IMR-90 (cell line): ENCODE measurements around the gene MPST. TPM values are rescaled to one million over a fixed set of nuclear protein-coding genes. Genes with fewer than 3 reads are reported as not detected.
A peak's percentile ranks its signal among the peaks of the same experiment; 100 is the strongest.

ENCODE experiments used
- ATAC-seq: fragments of 200-7000 bp; cut with Tn5 transposase; 2 replicates; pipeline ENCODE4 v1.9.1; 2020; ENCODE audit warnings: low read depth, mild to moderate bottlenecking, moderate library complexity
- BruUV-seq: library from RNA; stranded (reverse); fragments of 400-500 nt; replicated peaks from 2 replicates; lab custom pipeline; 2021; lab: Mats Ljungman, UMichigan
- CTCF ChIA-PET: fragments of 300-600 bp; formaldehyde crosslinking; extraction: SDS; loops from one replicate; lab custom pipeline; 2021; ENCODE audit warnings: antibody characterized with exemption; lab: Yijun Ruan, JAX
- POLR2A ChIA-PET: fragments of 300-600 bp; sonication (Branson Sonifier 250); formaldehyde crosslinking; loops from one replicate; lab custom pipeline; 2022; ENCODE audit warnings: antibody characterized with exemption; ENCODE audit not compliant: unreplicated experiment; lab: Charles Lee
- DNase-seq: peaks from one replicate; pipeline ENCODE4 v3.0.0; 2013
- H2AFZ ChIP-seq: replicated peaks from 2 replicates; pipeline ENCODE3; 2013; ENCODE audit warnings: low read length, mild to moderate bottlenecking; ENCODE audit not compliant: poor library complexity
- H2AK5ac ChIP-seq: 2 replicates; pipeline ENCODE4 v1.6.1; 2013; ENCODE audit warnings: low read depth, low read length, inconsistent platforms
- H2AK9ac ChIP-seq: replicated peaks from 2 replicates; pipeline ENCODE3; 2013; ENCODE audit warnings: mild to moderate bottlenecking, low read depth, low read length, moderate library complexity; ENCODE audit not compliant: poor library complexity
- H2BK120ac ChIP-seq: 2 replicates; pipeline ENCODE4 v1.6.1; 2013; ENCODE audit warnings: low read depth, low read length, inconsistent platforms
- H2BK15ac ChIP-seq: 3 replicates; pipeline ENCODE4 v1.6.1; 2013; ENCODE audit warnings: low read depth, low read length, inconsistent platforms
- H2BK20ac ChIP-seq: 2 replicates; pipeline ENCODE4 v1.6.1; 2013; ENCODE audit warnings: low read depth, mild to moderate bottlenecking, inconsistent platforms, low read length, moderate library complexity
- H2BK5ac ChIP-seq: 2 replicates; pipeline ENCODE4 v1.6.1; 2013; ENCODE audit warnings: mild to moderate bottlenecking, low read depth, low read length, inconsistent platforms; ENCODE audit not compliant: poor library complexity, severe bottlenecking
- H3K14ac ChIP-seq: replicated peaks from 2 replicates; pipeline ENCODE4 v1.6.1; 2013; ENCODE audit warnings: low read depth, low read length, inconsistent platforms
- H3K18ac ChIP-seq: 2 replicates; pipeline ENCODE4 v1.6.1; 2013; ENCODE audit warnings: low read depth, low read length, control low read depth
- H3K23ac ChIP-seq: 2 replicates; pipeline ENCODE4 v1.6.1; 2013; ENCODE audit warnings: low read depth, low read length, inconsistent platforms
- H3K27ac ChIP-seq: 2 replicates; pipeline ENCODE4 v1.5.1; 2013; ENCODE audit warnings: mild to moderate bottlenecking, control low read depth, low read length; ENCODE audit not compliant: insufficient read depth
- H3K27me3 ChIP-seq: 2 replicates; pipeline ENCODE4 v1.6.1; 2013; ENCODE audit warnings: low read length; ENCODE audit not compliant: control insufficient read depth, insufficient read depth
- H3K36me3 ChIP-seq: 2 replicates; pipeline ENCODE4 v1.6.1; 2013; ENCODE audit warnings: low read length, mixed read lengths; ENCODE audit not compliant: control insufficient read depth, insufficient read depth
- H3K4ac ChIP-seq: 2 replicates; pipeline ENCODE4 v1.6.1; 2013; ENCODE audit warnings: low read depth, low read length, inconsistent platforms
- H3K4me1 ChIP-seq: 2 replicates; pipeline ENCODE4 v1.6.1; 2013; ENCODE audit warnings: low read length, mixed read lengths; ENCODE audit not compliant: control insufficient read depth, insufficient read depth
- H3K4me2 ChIP-seq: 2 replicates; pipeline ENCODE4 v1.6.1; 2013; ENCODE audit warnings: low read depth, mild to moderate bottlenecking, control low read depth, low read length, moderate library complexity
- H3K4me3 ChIP-seq: 2 replicates; pipeline ENCODE4 v1.5.1; 2013; ENCODE audit warnings: low read depth, mild to moderate bottlenecking, control low read depth, low read length, moderate library complexity; ENCODE audit not compliant: insufficient read depth
- H3K56ac ChIP-seq: 2 replicates; pipeline ENCODE4 v1.6.1; 2013; ENCODE audit warnings: low read length, inconsistent platforms; ENCODE audit not compliant: insufficient read depth; ENCODE audit errors: extremely low read depth
- H3K79me1 ChIP-seq, 2 experiments: 2 replicates each; pipeline ENCODE4 v1.6.1; 2013; ENCODE audit warnings: low read length in 2 of 2, inconsistent platforms in 1 of 2, low read depth in 1 of 2
- H3K9ac ChIP-seq: 2 replicates; pipeline ENCODE4 v1.6.1; 2013; ENCODE audit warnings: low read depth, low read length, control low read depth
- H3K9me1 ChIP-seq: 2 replicates; pipeline ENCODE4 v1.6.1; 2013; ENCODE audit warnings: low read length, inconsistent platforms; ENCODE audit not compliant: insufficient read depth
- H3K9me3 ChIP-seq: 2 replicates; pipeline ENCODE4 v1.6.1; 2013; ENCODE audit warnings: low read length; ENCODE audit not compliant: control insufficient read depth, insufficient read depth
- H4K20me1 ChIP-seq: 2 replicates; pipeline ENCODE4 v1.6.1; 2013; ENCODE audit warnings: low read length, inconsistent platforms; ENCODE audit not compliant: insufficient read depth
- H4K5ac ChIP-seq: 2 replicates; pipeline ENCODE4 v1.6.1; 2013; ENCODE audit warnings: mild to moderate bottlenecking, low read depth, low read length, control low read depth
- H4K8ac ChIP-seq, 2 experiments: 2 replicates each; pipeline ENCODE4 v1.6.1; 2013; ENCODE audit warnings: low read depth in 2 of 2, low read length in 2 of 2, control low read depth in 1 of 2, inconsistent platforms in 1 of 2
- H4K91ac ChIP-seq: 2 replicates; pipeline ENCODE4 v1.6.1; 2013; ENCODE audit warnings: low read depth, low read length, inconsistent platforms; ENCODE audit not compliant: insufficient read depth
- BHLHE40 ChIP-seq: fragments of 150-350 bp; IDR thresholded peaks from 2 replicates; pipeline ENCODE4 v1.6.1; 2016; ENCODE audit warnings: mild to moderate bottlenecking, low read depth, low read length
- CEBPB ChIP-seq: IDR thresholded peaks from 2 replicates; pipeline ENCODE4 v1.6.1; 2012; ENCODE audit warnings: low read depth, low read length, improper control_type of control experiment
- CHD1 ChIP-seq: IDR thresholded peaks from 2 replicates; pipeline ENCODE4 v1.6.1; 2012; ENCODE audit warnings: low read depth, low read length, improper control_type of control experiment
- CTCF ChIP-seq: conservative IDR thresholded peaks from 2 replicates; pipeline ENCODE4 v1.5.1; 2012; ENCODE audit warnings: mild to moderate bottlenecking, low read depth, low read length, improper control_type of control experiment
- ELK1 ChIP-seq: fragments of 150-350 bp; IDR thresholded peaks from 2 replicates; pipeline ENCODE4 v1.6.1; 2016; ENCODE audit warnings: low read depth, mild to moderate bottlenecking, low read length, moderate library complexity, borderline replicate concordance
- FOS ChIP-seq: fragments of 150-350 bp; IDR thresholded peaks from 2 replicates; pipeline ENCODE4 v1.6.1; 2016; ENCODE audit warnings: low read depth, low read length
- MAFK ChIP-seq: IDR thresholded peaks from 2 replicates; pipeline ENCODE4 v1.6.1; 2012; ENCODE audit warnings: low read depth, low read length, improper control_type of control experiment
- MAZ ChIP-seq: IDR thresholded peaks from 2 replicates; pipeline ENCODE4 v1.6.1; 2012; ENCODE audit warnings: low read depth, mild to moderate bottlenecking, low read length, improper control_type of control experiment, moderate library complexity, borderline replicate concordance
- MXI1 ChIP-seq: IDR thresholded peaks from 2 replicates; pipeline ENCODE4 v1.6.1; 2012; ENCODE audit warnings: low read depth, mild to moderate bottlenecking, low read length, moderate library complexity, borderline replicate concordance
- NFE2L2 ChIP-seq: fragments of 150-350 bp; IDR thresholded peaks from 2 replicates; pipeline ENCODE4 v1.6.1; 2016; ENCODE audit warnings: low read depth, mild to moderate bottlenecking, low read length
- POLR2A ChIP-seq: IDR thresholded peaks from 2 replicates; pipeline ENCODE4 v1.6.1; 2012; ENCODE audit warnings: mild to moderate bottlenecking, low read depth, low read length
- RAD21 ChIP-seq: IDR thresholded peaks from 2 replicates; pipeline ENCODE4 v1.6.1; 2012; ENCODE audit warnings: low read length, improper control_type of control experiment
- RCOR1 ChIP-seq: IDR thresholded peaks from 2 replicates; pipeline ENCODE4 v1.6.1; 2012; ENCODE audit warnings: mild to moderate bottlenecking, low read length, improper control_type of control experiment; ENCODE audit not compliant: insufficient replicate concordance
- RFX5 ChIP-seq: IDR thresholded peaks from 2 replicates; pipeline ENCODE4 v1.8.0; 2012; ENCODE audit warnings: low read depth, mild to moderate bottlenecking, low read length, moderate library complexity
- SMC3 ChIP-seq: fragments of 150-350 bp; IDR thresholded peaks from 2 replicates; pipeline ENCODE4 v1.6.1; 2016; ENCODE audit warnings: low read depth, mild to moderate bottlenecking, antibody characterized with exemption, low read length, moderate library complexity
- USF2 ChIP-seq: fragments of 150-350 bp; IDR thresholded peaks from 2 replicates; pipeline ENCODE4 v1.6.1; 2017; ENCODE audit warnings: mild to moderate bottlenecking, antibody characterized with exemption, low read length, low read depth
- WGBS, 2 experiments: methylation state at CpG; one replicate each; pipeline versions ENCODE4 v1.1.5 to v1.1.7; 2013; ENCODE audit warnings: missing lambda C conversion rate in 2 of 2; ENCODE audit not compliant: insufficient read length in 1 of 2; ENCODE audit errors: extremely low coverage in 2 of 2; 5-methylcytosine and 5-hydroxymethylcytosine counted together
- dilution Hi-C: fragments of 300-500 bp; cut with HindIII; formaldehyde crosslinking; loops from one replicate; pipeline ENCODE4 v1.14.3; 2018; ENCODE audit warnings: low sequenced_read_pairs; ENCODE audit not compliant: unreplicated experiment
- in situ Hi-C: fragments of 300-500 bp; cut with MboI; formaldehyde crosslinking; loops from 3 replicates; pipeline ENCODE4 v1.14.3; 2019; ENCODE audit warnings: low sequenced_read_pairs, inconsistent platforms, mixed read lengths
- intact Hi-C: fragments of 100-400 bp; cut with micrococcal nuclease; formaldehyde crosslinking; loops from 2 replicates; pipeline ENCODE4 v1.10.0; 2022
- polyA plus RNA-seq, 3 experiments: library from polyadenylated mRNA; depleted of rRNA; stranded (reverse); fragments of >200 nt; gene quantifications; 2 replicates each; pipeline ENCODE4 v1.2.3, GENCODE V29; 2012; ENCODE audit warnings: low replicate concordance in 1 of 3
- total RNA-seq: library from RNA; depleted of rRNA; stranded (reverse); fragments of >200 nt; gene quantifications from 2 replicates; pipeline ENCODE4 v1.2.3, GENCODE V29; 2012

Gene MPST
- total and polyA plus RNA-seq, 2 of the 4 experiments (the other 2 are of a cell fraction), result 19.2 to 43.0 TPM

- Histone ChIP-seq H2AK5ac (no peak overlapping the region), H2AK9ac (peak overlapping the region; percentile 10), H4K5ac (no peak overlapping the region), H3K23ac (no peak overlapping the region), H3K4me1 (no peaks in the 10 kb centered on the region), H4K91ac (no peak overlapping the region), H3K27me3 (no peaks in the 10 kb centered on the region), H3K56ac (no peak overlapping the region), H3K9ac (no peak overlapping the region), H3K79me1 (peaks cover 0 to 37% of the 10 kb centered on the region in 2 experiments; a peak in 3 of 4 replicates), H2BK120ac (no peak overlapping the region), H4K8ac (no peak overlapping the region), H4K20me1 (peaks cover 24% of the 10 kb centered on the region), H2BK15ac (no peak overlapping the region), H3K27ac (no peak overlapping the region), H2AFZ (no peak overlapping the region), H3K36me3 (peaks cover 44% of the 10 kb centered on the region), H3K9me1 (peaks cover 10% of the 10 kb centered on the region; the same call in 1 of the 2 replicates), H2BK5ac (no peak overlapping the region), H3K4ac (no peak overlapping the region), H3K4me3 (no peak overlapping the region), H3K18ac (no peak overlapping the region), H2BK20ac (no peak overlapping the region), H3K4me2 (no peak overlapping the region), H3K9me3 (no peaks in the 10 kb centered on the region), H3K14ac (no peak overlapping the region)
- intact Hi-C loops (no loop called here), dilution Hi-C loops (no loop called here), in situ Hi-C loops (no loop called here)
- ChIA-PET POLR2A (no interaction called here), CTCF (interaction anchor here (0.9 to 1.2 kb wide), 2 partner anchors 17 to 20 kb away, joined by 3 read pairs; no protein-coding TSS in a partner anchor)
- 83% methylated on average over 1 of the region's 5 CpGs; no CpG with 5 or more reads in 1 of the 2 experiments for WGBS, 2 experiments
- no peak for ATAC-seq
- TF ChIP-seq ELK1 (no peak), CHD1 (no peak), FOS (no peak), NFE2L2 (no peak), POLR2A (no peak), RFX5 (no peak), MAZ (no peak), SMC3 (no peak), RCOR1 (no peak), CEBPB (no peak), BHLHE40 (no peak), USF2 (no peak), MAFK (no peak), RAD21 (no peak), CTCF (no peak), MXI1 (no peak)
- DNase-seq, result no peak
- no TSS peak for BruUV-seq
These were observed 6.8 kb downstream of the MPST start for GRCh38 chr22:37026325-37026724.
